Colonic mucosa (tissue), 4 donors: ENCODE results near the gene RHBDD1. TPM values are rescaled to one million over a fixed set of nuclear protein-coding genes. Genes with fewer than 3 reads are reported as not detected.

Source experiments
- DNase-seq: peaks from one replicate; pipeline ENCODE4 v3.0.0-alpha.2; 2020
- H3K27ac ChIP-seq: fragments of 200-600 bp; one replicate; pipeline ENCODE4 v1.8.0; 2021
- H3K27me3 ChIP-seq: fragments of 200-600 bp; one replicate; pipeline ENCODE4 v1.8.0; 2021
- H3K36me3 ChIP-seq: fragments of 200-600 bp; one replicate; pipeline ENCODE4 v1.8.0; 2021
- H3K4me1 ChIP-seq: fragments of 200-600 bp; one replicate; pipeline ENCODE4 v1.8.0; 2021; ENCODE audit warnings: mild to moderate bottlenecking
- H3K4me3 ChIP-seq: fragments of 200-600 bp; one replicate; pipeline ENCODE4 v1.8.0; 2021
- H3K9ac ChIP-seq, 2 donors: one replicate each; pipeline ENCODE4 v1.7.0; 2013; ENCODE audit warnings: control low read depth in 2 of 2, low read depth in 2 of 2, low read length in 2 of 2
- H3K9me3 ChIP-seq: fragments of 200-600 bp; one replicate; pipeline ENCODE4 v1.8.0; 2021
- CTCF ChIP-seq: fragments of 200-600 bp; IDR thresholded peaks from one replicate; pipeline ENCODE4 v1.8.0; 2022; ENCODE audit warnings: antibody characterized with exemption, mild to moderate bottlenecking
- intact Hi-C: fragments of 100-400 bp; cut with DNase I; formaldehyde crosslinking; loops from one replicate; pipeline ENCODE4 v1.14.1; 2022
- total RNA-seq, 2 donors: library from RNA; stranded (reverse); fragmentation: NEBNext Ultra II Directional in 1 of 2; extraction: Animal tissue kit (Norgen Biotek cat#: 25700) in 1 of 2; gene quantifications; one replicate each; pipeline ENCODE4 v1.2.1, GENCODE V29; 2021
- donor health status: healthy.
- donor health status: DM: no; HTN: no; CAD: no.
- donor health status: DM: no; HTN: no; CAD: no.

Gene RHBDD1
- total RNA-seq, 2 donors from 2014 or later: 29.9 to 31.7 TPM

GRCh38 chr2:227036527-227036926, 200.7 kb downstream of the RHBDD1 start:
- H3K27ac ChIP-seq: no peak overlapping the region
- no peak for TF ChIP-seq CTCF
- H3K4me1 ChIP-seq: no peaks in the 10 kb centered on the region
- no peaks in the 10 kb centered on the region for H3K36me3 ChIP-seq
- no peaks in the 10 kb centered on the region for H3K9me3 ChIP-seq
- intact Hi-C loops: no loop called here
- DNase-seq: no peak
- no peak overlapping the region for H3K9ac ChIP-seq
- no peaks in the 10 kb centered on the region for H3K27me3 ChIP-seq
- no peak overlapping the region for H3K4me3 ChIP-seq

GRCh38 chr2:227038550-227039189, 202.8 kb downstream of the RHBDD1 start:
- intact Hi-C loops: no loop called here
- no peak for DNase-seq
- H3K4me1 ChIP-seq: no peaks in the 10 kb centered on the region
- no peak overlapping the region for H3K4me3 ChIP-seq
- no peaks in the 10 kb centered on the region for H3K27me3 ChIP-seq
- H3K36me3 ChIP-seq: no peaks in the 10 kb centered on the region
- TF ChIP-seq CTCF: no peak
- no peak overlapping the region for H3K27ac ChIP-seq
- H3K9me3 ChIP-seq: no peaks in the 10 kb centered on the region
- no peak overlapping the region for H3K9ac ChIP-seq

- H3K9me3 ChIP-seq: no peaks in the 10 kb centered on the region
- no peak overlapping the region for H3K4me3 ChIP-seq
- intact Hi-C loops: no loop called here
- no peak overlapping the region for H3K9ac ChIP-seq
- no peaks in the 10 kb centered on the region for H3K27me3 ChIP-seq
- H3K27ac ChIP-seq: no peak overlapping the region
- H3K4me1 ChIP-seq: no peaks in the 10 kb centered on the region
- no peak for TF ChIP-seq CTCF
- DNase-seq: no peak
- no peaks in the 10 kb centered on the region for H3K36me3 ChIP-seq
Observed at GRCh38 chr2:227043981-227044380, 208.1 kb downstream of the RHBDD1 start.

Other genes starting within 250 kb of the RHBDD1 start
- 10 to 100 TPM in 1 of 2 donors, 1 to 10 TPM in 1; 9.5 to 17.4 TPM for gene IRS1, start 36.2 kb upstream of the RHBDD1 start, total RNA-seq